Esophagus squamous epithelium (tissue), 4 donors: ENCODE data around the gene FHIP1A.

ENCODE experiments used
- CTCF ChIP-seq, 6 experiments: fragments of 450-650 bp in 4 of 6; fragments of 200-600 bp in 2 of 6; sonication (generic) in 2 of 6; IDR thresholded peaks; one replicate each; pipeline ENCODE4 v1.5.1; 2016 to 2019; ENCODE audit warnings: antibody characterized with exemption in 6 of 6, mild to moderate bottlenecking in 4 of 6, moderate library complexity in 4 of 6
- POLR2A ChIP-seq, 4 donors: fragments of 450-650 bp; IDR thresholded peaks; one replicate each; pipeline ENCODE4 v1.6.1; 2017; ENCODE audit warnings: antibody characterized with exemption in 4 of 4, mild to moderate bottlenecking in 4 of 4, moderate library complexity in 3 of 4

- TF ChIP-seq CTCF (IDR thresholded peaks at IDR 0.05) = no peak
- no peak for TF ChIP-seq POLR2A (IDR thresholded peaks at IDR 0.05)
These were observed 9.4 kb downstream of the FHIP1A start for GRCh38 chr4:151418385-151418784.
